ENCODE data around the gene HMGB3. TPM values are rescaled to one million over a fixed set of nuclear protein-coding genes. Genes with fewer than 3 reads are reported as not detected.

Gene HMGB3
- polyA plus RNA-seq, 2 of the 4 experiments (the other 2 are of a cell fraction): 104 to 142 TPM

DNA sequence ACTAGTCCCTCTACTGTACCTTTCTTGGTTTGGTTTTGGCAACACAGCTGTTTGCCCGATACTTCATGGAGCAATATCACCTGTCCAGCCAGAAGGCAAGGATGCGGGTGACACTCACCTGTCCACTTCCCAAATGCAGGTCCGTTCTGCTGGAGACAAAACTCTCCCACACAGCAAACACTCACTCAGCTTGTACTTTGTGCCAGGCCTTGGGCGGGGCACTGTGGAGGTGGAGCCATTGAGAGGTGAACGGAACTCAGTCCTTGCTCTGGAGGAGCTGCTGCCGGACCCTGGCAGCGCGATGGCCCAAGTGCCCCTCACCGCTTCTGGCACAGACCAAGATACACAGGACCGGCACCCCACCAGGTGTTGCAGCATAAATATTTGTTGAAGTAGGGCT, 15.3 kb upstream of the HMGB3 start:
- Histone ChIP-seq H3K27ac (peak overlapping the region in 1 of 2 experiments; percentile 17; a peak in 1 of 6 replicates), H3K4me2 (no peak overlapping the region), H3K4me1 (peaks cover 10% of the 10 kb centered on the region; the same call in 2 of the 3 replicates), H3K9me3 (no peaks in the 10 kb centered on the region), H3K4me3 (no peak overlapping the region)
- ChIA-PET CTCF (interaction anchor here (1.3 kb wide), 1 partner anchor 195 kb away, joined by 4 read pairs; no protein-coding TSS in a partner anchor), POLR2A (no interaction called here)
- TF ChIP-seq, protein P1, sequence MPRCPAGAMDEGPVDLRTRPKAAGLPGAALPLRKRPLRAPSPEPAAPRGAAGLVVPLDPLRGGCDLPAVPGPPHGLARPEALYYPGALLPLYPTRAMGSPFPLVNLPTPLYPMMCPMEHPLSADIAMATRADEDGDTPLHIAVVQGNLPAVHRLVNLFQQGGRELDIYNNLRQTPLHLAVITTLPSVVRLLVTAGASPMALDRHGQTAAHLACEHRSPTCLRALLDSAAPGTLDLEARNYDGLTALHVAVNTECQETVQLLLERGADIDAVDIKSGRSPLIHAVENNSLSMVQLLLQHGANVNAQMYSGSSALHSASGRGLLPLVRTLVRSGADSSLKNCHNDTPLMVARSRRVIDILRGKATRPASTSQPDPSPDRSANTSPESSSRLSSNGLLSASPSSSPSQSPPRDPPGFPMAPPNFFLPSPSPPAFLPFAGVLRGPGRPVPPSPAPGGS (IDR thresholded peaks at IDR 0.05): no peak
- TF ChIP-seq EHF (CRISPR knock-in tag; IDR thresholded peaks at IDR 0.05) (no peak), POLR2AphosphoS2 (conservative IDR thresholded peaks at IDR 0.05; ENCODE audit: low read length) (no peak), SREBF2 (IDR thresholded peaks at IDR 0.05) (no peak), RNF2 (IDR thresholded peaks at IDR 0.05; ENCODE audit: borderline replicate concordance, low read depth) (no peak), NFE2L2 (conservative IDR thresholded peaks at IDR 0.05; ENCODE audit: low read length) (no peak), FOSL2 (IDR thresholded peaks at IDR 0.05) (no peak), FOSL2 (CRISPR knock-in tag; IDR thresholded peaks at IDR 0.05) (no peak), CEBPB (IDR thresholded peaks at IDR 0.05) (no peak), CHD2 (IDR thresholded peaks at IDR 0.05; ENCODE audit: low read length, partially characterized antibody) (no peak), HOXB5 (CRISPR knock-in tag; IDR thresholded peaks at IDR 0.05) (no peak), FOSB (CRISPR knock-in tag; IDR thresholded peaks at IDR 0.05) (no peak), JUNB (IDR thresholded peaks at IDR 0.05) (no peak), MAZ (IDR thresholded peaks at IDR 0.05; ENCODE audit: borderline replicate concordance, low read depth, low read length) (no peak), ZNF302 (CRISPR knock-in tag; IDR thresholded peaks at IDR 0.05) (no peak), TFCP2L1 (CRISPR knock-in tag; IDR thresholded peaks at IDR 0.05) (no peak), CHD4 (IDR thresholded peaks at IDR 0.05; ENCODE audit: borderline replicate concordance) (no peak), HEYL (CRISPR knock-in tag; IDR thresholded peaks at IDR 0.05) (no peak), EP300 (IDR thresholded peaks at IDR 0.05) (no peak)
- ATAC-seq (peak in 1 of 2 experiments; percentile 47; a peak in 2 of 6 replicates), FAIRE-seq (peak; percentile 72), DNase-seq (ENCODE audit: low read depth in 1 of 2, low spot score in 1 of 2) (no peak)
- 79% methylated on average over 10 of the region's 10 CpGs for WGBS (ENCODE audit: missing lambda C conversion rate)

DNA sequence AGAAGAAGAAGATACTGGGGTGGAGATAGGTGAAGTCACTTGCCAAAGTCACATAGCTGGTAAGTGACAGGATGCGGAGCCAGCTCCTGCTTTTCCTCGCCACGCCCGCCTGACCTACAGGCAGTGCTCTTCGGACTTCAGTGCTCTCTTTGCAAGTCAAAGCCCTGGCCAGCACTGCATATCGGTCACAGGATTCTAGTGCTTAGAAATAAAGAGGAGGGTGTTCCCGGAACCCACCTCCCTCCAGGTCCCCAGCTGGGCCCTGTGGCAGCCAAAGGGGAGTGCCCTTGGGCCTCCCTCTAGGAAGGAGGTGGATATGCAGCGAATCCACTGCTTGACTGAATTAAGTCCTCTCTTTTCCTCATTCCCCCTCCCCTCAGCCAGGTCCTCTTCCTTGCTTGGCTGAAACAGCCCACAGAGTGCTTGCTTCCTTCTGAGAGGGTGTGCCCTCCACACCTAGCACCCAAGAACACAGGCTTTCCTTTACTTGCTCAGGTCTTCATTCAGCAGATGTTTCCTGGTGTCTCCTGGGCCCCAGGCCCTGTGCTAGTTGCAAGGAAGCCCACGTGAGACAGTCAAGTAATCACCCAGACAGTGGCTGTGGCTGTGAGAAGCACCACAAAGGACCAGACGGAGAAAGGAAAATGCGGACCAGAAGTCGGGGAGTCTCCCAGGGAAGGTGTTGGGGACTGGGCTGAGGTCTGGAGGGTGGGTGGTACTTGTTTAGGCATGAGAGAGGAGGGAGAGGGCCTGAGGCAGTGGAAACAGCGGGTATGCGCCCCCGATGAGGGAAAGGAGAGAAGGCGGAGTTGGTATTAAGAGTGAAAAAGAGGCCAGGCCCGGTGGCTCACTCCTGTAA, 14.0 kb upstream of the HMGB3 start:
- no peak overlapping the region for H3K4me2 ChIP-seq
- no peak for TF ChIP-seq MAZ (IDR thresholded peaks at IDR 0.05; ENCODE audit: borderline replicate concordance, low read depth, low read length)
- no peak for TF ChIP-seq FOSB (CRISPR knock-in tag; IDR thresholded peaks at IDR 0.05)
- TF ChIP-seq, protein P2, sequence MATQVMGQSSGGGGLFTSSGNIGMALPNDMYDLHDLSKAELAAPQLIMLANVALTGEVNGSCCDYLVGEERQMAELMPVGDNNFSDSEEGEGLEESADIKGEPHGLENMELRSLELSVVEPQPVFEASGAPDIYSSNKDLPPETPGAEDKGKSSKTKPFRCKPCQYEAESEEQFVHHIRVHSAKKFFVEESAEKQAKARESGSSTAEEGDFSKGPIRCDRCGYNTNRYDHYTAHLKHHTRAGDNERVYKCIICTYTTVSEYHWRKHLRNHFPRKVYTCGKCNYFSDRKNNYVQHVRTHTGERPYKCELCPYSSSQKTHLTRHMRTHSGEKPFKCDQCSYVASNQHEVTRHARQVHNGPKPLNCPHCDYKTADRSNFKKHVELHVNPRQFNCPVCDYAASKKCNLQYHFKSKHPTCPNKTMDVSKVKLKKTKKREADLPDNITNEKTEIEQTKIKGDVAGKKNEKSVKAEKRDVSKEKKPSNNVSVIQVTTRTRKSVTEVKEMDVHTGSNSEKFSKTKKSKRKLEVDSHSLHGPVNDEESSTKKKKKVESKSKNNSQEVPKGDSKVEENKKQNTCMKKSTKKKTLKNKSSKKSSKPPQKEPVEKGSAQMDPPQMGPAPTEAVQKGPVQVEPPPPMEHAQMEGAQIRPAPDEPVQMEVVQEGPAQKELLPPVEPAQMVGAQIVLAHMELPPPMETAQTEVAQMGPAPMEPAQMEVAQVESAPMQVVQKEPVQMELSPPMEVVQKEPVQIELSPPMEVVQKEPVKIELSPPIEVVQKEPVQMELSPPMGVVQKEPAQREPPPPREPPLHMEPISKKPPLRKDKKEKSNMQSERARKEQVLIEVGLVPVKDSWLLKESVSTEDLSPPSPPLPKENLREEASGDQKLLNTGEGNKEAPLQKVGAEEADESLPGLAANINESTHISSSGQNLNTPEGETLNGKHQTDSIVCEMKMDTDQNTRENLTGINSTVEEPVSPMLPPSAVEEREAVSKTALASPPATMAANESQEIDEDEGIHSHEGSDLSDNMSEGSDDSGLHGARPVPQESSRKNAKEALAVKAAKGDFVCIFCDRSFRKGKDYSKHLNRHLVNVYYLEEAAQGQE (IDR thresholded peaks at IDR 0.05): no peak
- TF ChIP-seq, protein P3, sequence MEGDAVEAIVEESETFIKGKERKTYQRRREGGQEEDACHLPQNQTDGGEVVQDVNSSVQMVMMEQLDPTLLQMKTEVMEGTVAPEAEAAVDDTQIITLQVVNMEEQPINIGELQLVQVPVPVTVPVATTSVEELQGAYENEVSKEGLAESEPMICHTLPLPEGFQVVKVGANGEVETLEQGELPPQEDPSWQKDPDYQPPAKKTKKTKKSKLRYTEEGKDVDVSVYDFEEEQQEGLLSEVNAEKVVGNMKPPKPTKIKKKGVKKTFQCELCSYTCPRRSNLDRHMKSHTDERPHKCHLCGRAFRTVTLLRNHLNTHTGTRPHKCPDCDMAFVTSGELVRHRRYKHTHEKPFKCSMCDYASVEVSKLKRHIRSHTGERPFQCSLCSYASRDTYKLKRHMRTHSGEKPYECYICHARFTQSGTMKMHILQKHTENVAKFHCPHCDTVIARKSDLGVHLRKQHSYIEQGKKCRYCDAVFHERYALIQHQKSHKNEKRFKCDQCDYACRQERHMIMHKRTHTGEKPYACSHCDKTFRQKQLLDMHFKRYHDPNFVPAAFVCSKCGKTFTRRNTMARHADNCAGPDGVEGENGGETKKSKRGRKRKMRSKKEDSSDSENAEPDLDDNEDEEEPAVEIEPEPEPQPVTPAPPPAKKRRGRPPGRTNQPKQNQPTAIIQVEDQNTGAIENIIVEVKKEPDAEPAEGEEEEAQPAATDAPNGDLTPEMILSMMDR (IDR thresholded peaks at IDR 0.05): no peak
- TF ChIP-seq RAD21 (conservative IDR thresholded peaks at IDR 0.05 in 1 of 2, IDR thresholded peaks at IDR 0.05 in 1 of 2): no peak
- TF ChIP-seq JUN (IDR thresholded peaks at IDR 0.05): no peak
- TF ChIP-seq SMC3 (IDR thresholded peaks at IDR 0.05): no peak
- TF ChIP-seq CBX8 (IDR thresholded peaks at IDR 0.05): no peak
- TF ChIP-seq, protein P4, sequence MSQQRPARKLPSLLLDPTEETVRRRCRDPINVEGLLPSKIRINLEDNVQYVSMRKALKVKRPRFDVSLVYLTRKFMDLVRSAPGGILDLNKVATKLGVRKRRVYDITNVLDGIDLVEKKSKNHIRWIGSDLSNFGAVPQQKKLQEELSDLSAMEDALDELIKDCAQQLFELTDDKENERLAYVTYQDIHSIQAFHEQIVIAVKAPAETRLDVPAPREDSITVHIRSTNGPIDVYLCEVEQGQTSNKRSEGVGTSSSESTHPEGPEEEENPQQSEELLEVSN (IDR thresholded peaks at IDR 0.05; ENCODE audit: borderline replicate concordance, low read depth): no peak
- TF ChIP-seq RCOR1 (IDR thresholded peaks at IDR 0.05; ENCODE audit: low read depth, low read length): no peak
- TF ChIP-seq NFE2L2 (conservative IDR thresholded peaks at IDR 0.05; ENCODE audit: low read length): no peak
- no peak for TF ChIP-seq ZC3H11A (IDR thresholded peaks at IDR 0.05)
- TF ChIP-seq CBX2 (IDR thresholded peaks at IDR 0.05; ENCODE audit: borderline replicate concordance, low read depth): no peak
- TF ChIP-seq, protein P5, sequence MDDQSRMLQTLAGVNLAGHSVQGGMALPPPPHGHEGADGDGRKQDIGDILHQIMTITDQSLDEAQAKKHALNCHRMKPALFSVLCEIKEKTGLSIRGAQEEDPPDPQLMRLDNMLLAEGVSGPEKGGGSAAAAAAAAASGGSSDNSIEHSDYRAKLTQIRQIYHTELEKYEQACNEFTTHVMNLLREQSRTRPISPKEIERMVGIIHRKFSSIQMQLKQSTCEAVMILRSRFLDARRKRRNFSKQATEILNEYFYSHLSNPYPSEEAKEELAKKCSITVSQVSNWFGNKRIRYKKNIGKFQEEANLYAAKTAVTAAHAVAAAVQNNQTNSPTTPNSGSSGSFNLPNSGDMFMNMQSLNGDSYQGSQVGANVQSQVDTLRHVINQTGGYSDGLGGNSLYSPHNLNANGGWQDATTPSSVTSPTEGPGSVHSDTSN (IDR thresholded peaks at IDR 0.05): no peak
- no peak for TF ChIP-seq ZNF302 (CRISPR knock-in tag; IDR thresholded peaks at IDR 0.05)
- no peak overlapping the region for H3K4me3 ChIP-seq
- 91% methylated on average over 17 of the region's 17 CpGs for whole genome bisulfite sequencing (ENCODE audit: missing lambda C conversion rate)
- H3K9me3 ChIP-seq: no peaks in the 10 kb centered on the region
- ChIA-PET CTCF (no interaction called here), POLR2A (no interaction called here)
- H3K4me1 ChIP-seq: peaks cover 10% of the 10 kb centered on the region; the same call in 2 of the 3 replicates
- H3K27ac ChIP-seq: no peak overlapping the region
- no peak for FAIRE-seq
- DNase-seq (ENCODE audit: low read depth in 1 of 2, low spot score in 1 of 2): no peak
- ATAC-seq: no peak
